Right lobe of liver (tissue), 4 donors: Measurements from ENCODE around the gene BMPR2.

ENCODE experiments used
- CTCF ChIP-seq, 4 donors: fragments of 200-600 bp in 3 of 4; fragments of 450-650 bp in 1 of 4; IDR thresholded peaks; one replicate each; pipeline versions ENCODE4 v1.5.1 to v1.8.0; 2016 to 2022; ENCODE audit warnings: antibody characterized with exemption in 4 of 4, mild to moderate bottlenecking in 2 of 4
- POLR2A ChIP-seq: fragments of 450-650 bp; IDR thresholded peaks from one replicate; pipeline ENCODE4 v1.6.1; 2017; ENCODE audit warnings: antibody characterized with exemption, mild to moderate bottlenecking
- donor health status: DM: no; HTN: no; CAD: no.
- donor health status: DM: no; HTN: no; CAD: no.
- donor health status: DM: no; HTN: yes; CAD: no.

DNA sequence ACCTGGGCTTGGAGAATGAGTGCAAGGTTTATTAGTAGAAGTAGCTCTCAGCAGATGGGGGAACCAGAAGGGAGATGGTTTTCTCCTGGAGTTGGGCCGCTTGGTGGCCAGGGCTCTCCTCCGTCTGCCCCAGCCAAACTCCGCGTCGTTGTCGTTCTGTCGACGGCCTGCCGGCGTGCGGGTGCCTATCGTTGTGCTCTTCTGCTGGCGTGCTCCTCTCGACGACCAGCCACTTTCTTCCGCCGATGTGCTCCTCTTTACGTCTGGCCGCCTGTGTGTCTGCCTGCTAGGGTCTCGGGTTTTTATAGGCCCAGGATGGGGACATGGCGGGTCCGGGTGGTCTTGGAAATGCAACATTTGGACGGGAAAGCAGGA is 119.1 kb downstream of the BMPR2 start:
- TF ChIP-seq CTCF (IDR thresholded peaks at IDR 0.05): no peak
- TF ChIP-seq POLR2A: no peak
